ENCODE measurements around the gene SLC26A4. TPM values are rescaled to one million over a fixed set of nuclear protein-coding genes. Genes with fewer than 3 reads are reported as not detected.

The SLC26A4 gene
- total RNA-seq, 1 experiment from 2014 or later, result 0.33 TPM

DNA sequence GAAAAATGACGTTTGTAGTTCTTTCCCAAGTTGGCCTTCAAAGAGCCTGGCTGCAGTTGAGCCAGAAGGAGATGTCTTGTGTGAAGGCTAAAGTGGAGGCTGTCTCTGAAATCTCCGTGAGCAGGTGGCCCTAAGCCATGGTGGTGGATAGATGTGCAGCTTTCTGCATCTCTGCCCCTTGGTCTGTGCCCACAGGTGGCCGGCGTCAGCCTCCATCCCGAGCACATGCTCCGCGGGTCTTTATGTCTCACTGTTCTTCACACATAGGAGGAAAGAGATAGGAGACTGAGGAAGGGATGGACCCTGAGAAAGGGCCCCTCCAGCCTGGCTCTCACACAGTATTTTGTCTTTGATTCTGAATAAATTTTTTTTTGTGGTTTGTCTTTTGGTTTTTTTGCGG is 30.3 kb upstream of the SLC26A4 start:
- Histone ChIP-seq H2BK20ac (ENCODE audit: low read depth, low read length, poor library complexity, severe bottlenecking) (no peak overlapping the region), H3K4me2 (ENCODE audit: insufficient read depth, insufficient read length, low read length) (no peak overlapping the region), H2BK15ac (ENCODE audit: low read depth, low read length) (no peak overlapping the region), H3K79me2 (ENCODE audit: insufficient read depth, low read length) (no peaks in the 10 kb centered on the region), H3K27ac (ENCODE audit: insufficient read length, low read depth, low read length) (no peak overlapping the region), H2BK12ac (ENCODE audit: insufficient read length, low read depth, low read length) (no peak overlapping the region), H3K14ac (ENCODE audit: insufficient read depth, low read length) (no peak overlapping the region), H3T11ph (ENCODE audit: low read length) (no peak overlapping the region), H3K4ac (ENCODE audit: low read depth, low read length) (no peak overlapping the region), H2BK120ac (ENCODE audit: low read depth, low read length, poor library complexity, severe bottlenecking) (no peak overlapping the region), H4K5ac (ENCODE audit: insufficient read length, low read depth, low read length) (no peak overlapping the region), H4K91ac (ENCODE audit: insufficient read length, low read depth, low read length) (no peak overlapping the region), H2BK5ac (ENCODE audit: insufficient read length, low read length) (no peak overlapping the region), H3K9me3 (ENCODE audit: control insufficient read depth, low read depth, low read length) (no peaks in the 10 kb centered on the region), H3K9ac (ENCODE audit: extremely low read depth, insufficient read length, low read length) (no peak overlapping the region), H3K4me1 (ENCODE audit: insufficient read depth, low read length) (peaks cover 4% of the 10 kb centered on the region; the same call in 1 of the 2 replicates), H3K79me1 (ENCODE audit: insufficient read depth, low read depth, low read length, poor library complexity, severe bottlenecking) (no peaks in the 10 kb centered on the region), H2AFZ (ENCODE audit: low read length) (no peak overlapping the region), H3K23ac (ENCODE audit: insufficient read length, low read depth, low read length) (no peak overlapping the region), H4K8ac (replicated peaks; ENCODE audit: insufficient read length, low read depth, low read length) (no peak overlapping the region), H3K27me3 (ENCODE audit: insufficient read depth, low read length) (no peaks in the 10 kb centered on the region), H2AK5ac (ENCODE audit: insufficient read length, low read length) (no peak overlapping the region), H3K56ac (ENCODE audit: insufficient read length, low read depth, low read length) (no peak overlapping the region), H3K18ac (ENCODE audit: insufficient read length, low read depth, low read length) (no peak overlapping the region), H3K23me2 (ENCODE audit: insufficient read length, low read depth, low read length, poor library complexity, severe bottlenecking) (no peaks in the 10 kb centered on the region), H4K20me1 (ENCODE audit: control insufficient read depth, insufficient read depth, insufficient read length) (no peaks in the 10 kb centered on the region)
- Mint-ChIP-seq H3K36me3 (ENCODE audit: insufficient read depth in 1 of 3, low read depth in 3 of 3) (no peaks in the 10 kb centered on the region; a peak in 1 of 7 replicates), H3K27ac (peak overlapping the region in 1 of 3 experiments; percentile 15; a peak in 1 of 7 replicates), H3K9me3 (peaks cover 0 to 4% of the 10 kb centered on the region in 2 experiments; a peak in 1 of 5 replicates), H3K4me1 (peaks cover 19% of the 10 kb centered on the region in 2 experiments), H3K27me3 (ENCODE audit: low read depth) (no peaks in the 10 kb centered on the region; the same call in none of the 2 replicates), H3K4me3 (no peak overlapping the region)
- no peak for DNase-seq
- TF ChIP-seq, protein P1, sequence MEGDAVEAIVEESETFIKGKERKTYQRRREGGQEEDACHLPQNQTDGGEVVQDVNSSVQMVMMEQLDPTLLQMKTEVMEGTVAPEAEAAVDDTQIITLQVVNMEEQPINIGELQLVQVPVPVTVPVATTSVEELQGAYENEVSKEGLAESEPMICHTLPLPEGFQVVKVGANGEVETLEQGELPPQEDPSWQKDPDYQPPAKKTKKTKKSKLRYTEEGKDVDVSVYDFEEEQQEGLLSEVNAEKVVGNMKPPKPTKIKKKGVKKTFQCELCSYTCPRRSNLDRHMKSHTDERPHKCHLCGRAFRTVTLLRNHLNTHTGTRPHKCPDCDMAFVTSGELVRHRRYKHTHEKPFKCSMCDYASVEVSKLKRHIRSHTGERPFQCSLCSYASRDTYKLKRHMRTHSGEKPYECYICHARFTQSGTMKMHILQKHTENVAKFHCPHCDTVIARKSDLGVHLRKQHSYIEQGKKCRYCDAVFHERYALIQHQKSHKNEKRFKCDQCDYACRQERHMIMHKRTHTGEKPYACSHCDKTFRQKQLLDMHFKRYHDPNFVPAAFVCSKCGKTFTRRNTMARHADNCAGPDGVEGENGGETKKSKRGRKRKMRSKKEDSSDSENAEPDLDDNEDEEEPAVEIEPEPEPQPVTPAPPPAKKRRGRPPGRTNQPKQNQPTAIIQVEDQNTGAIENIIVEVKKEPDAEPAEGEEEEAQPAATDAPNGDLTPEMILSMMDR (conservative IDR thresholded peaks at IDR 0.05), result no peak
- WGBS (ENCODE audit: extremely low coverage, insufficient read length, low lambda C conversion rate), result no CpG with 5 or more reads among the region's 8 CpGs

Data from H9 (cell line).